Renal cortical epithelial cell (primary cell): ENCODE measurements around the gene SLC18A3. TPM values are rescaled to one million over a fixed set of nuclear protein-coding genes. Genes with fewer than 3 reads are reported as not detected.

Source experiments
- DNase-seq: peaks from one replicate; pipeline ENCODE4 v3.0.0-alpha.2; 2011; ENCODE audit warnings: low read depth
- total RNA-seq: library from RNA; depleted of rRNA; stranded (reverse); fragments of >200 nt; gene quantifications from 2 replicates; pipeline ENCODE4 v1.2.3, GENCODE V29; 2014

Gene SLC18A3
- total RNA-seq, 1 donor from 2014 or later, result 0.10 TPM

GRCh38 chr10:49651039-49651835, 41.1 kb downstream of the SLC18A3 start:
- DNase-seq, result no peak

GRCh38 chr10:49651917-49652316, 41.8 kb downstream of the SLC18A3 start:
- DNase-seq, result no peak

GRCh38 chr10:49652421-49653272, 42.5 kb downstream of the SLC18A3 start:
- DNase-seq, result no peak

GRCh38 chr10:49653273-49653929, 43.3 kb downstream of the SLC18A3 start:
- no peak for DNase-seq

GRCh38 chr10:49654036-49654693, 44.1 kb downstream of the SLC18A3 start:
- DNase-seq, result no peak

- DNase-seq, result no peak
These were observed 45.0 kb downstream of the SLC18A3 start for GRCh38 chr10:49655099-49655498.

GRCh38 chr10:49656845-49657493, 46.9 kb downstream of the SLC18A3 start:
- DNase-seq, result no peak

GRCh38 chr10:49657606-49658005, 47.5 kb downstream of the SLC18A3 start:
- DNase-seq, result no peak

- peak; percentile 1 for DNase-seq
These were observed 51.2 kb downstream of the SLC18A3 start for GRCh38 chr10:49661140-49661856.

Other genes with a start within 250 kb of the SLC18A3 start
- not detected in 2 replicates for gene DRGX, start 214.2 kb upstream of the SLC18A3 start, total RNA-seq
- gene ERCC6, start 71.2 kb upstream of the SLC18A3 start, total RNA-seq, result 9.7 and 24.3 TPM in 2 replicates
- not detected in 2 replicates for gene CHAT, start 3.7 kb downstream of the SLC18A3 start, total RNA-seq
- not detected in 2 replicates for gene C10orf53, start 69.3 kb downstream of the SLC18A3 start, total RNA-seq
- 7.1 and 58.5 TPM in 2 replicates for gene OGDHL, start 152.0 kb downstream of the SLC18A3 start, total RNA-seq